Activated naive CD4-positive, alpha-beta T cell treated with anti-CD3 and anti-CD28 coated beads, Interleukin-2, amount 50 U/mL, for 16 hours (primary cell): Measurements from ENCODE around the gene DAB1.

Source experiments
- DNase-seq: peaks from one replicate; pipeline ENCODE4 v3.0.0-alpha.2; 2020

DAB1 gene

DNA sequence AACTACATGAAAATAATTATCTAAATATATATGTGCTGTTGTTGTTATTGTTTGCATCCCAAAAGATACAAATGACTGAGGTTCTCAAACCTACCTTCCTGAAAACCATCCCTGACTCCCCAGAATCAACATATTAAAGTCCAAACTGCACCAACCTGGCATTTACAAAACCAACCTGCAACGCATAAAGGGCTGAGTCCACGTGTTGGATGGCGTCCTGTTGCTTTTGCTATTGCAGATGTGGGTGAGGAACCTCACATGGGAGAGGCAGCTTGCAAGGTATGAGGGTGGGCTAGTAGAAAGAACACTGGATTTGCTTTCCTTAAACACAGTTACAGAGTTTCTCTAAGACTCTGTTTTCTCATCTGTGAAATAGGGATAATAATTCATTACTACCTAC lies 456.5 kb downstream of the DAB1 start:
- DNase-seq, result no peak

DNA sequence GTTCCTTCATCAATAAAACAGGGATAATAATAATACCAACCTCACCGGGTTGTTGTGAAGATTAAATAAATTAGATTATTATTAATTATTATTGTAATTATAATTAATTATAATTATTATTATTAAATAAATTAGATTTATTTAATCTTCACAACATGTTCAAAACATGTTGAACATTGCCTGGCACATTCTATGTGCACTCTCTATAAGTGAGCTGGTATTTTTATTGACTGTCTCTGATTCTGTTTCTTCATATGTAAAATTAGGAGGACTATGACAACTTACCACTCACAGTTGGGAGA lies 457.2 kb downstream of the DAB1 start:
- DNase-seq, result no peak

DNA sequence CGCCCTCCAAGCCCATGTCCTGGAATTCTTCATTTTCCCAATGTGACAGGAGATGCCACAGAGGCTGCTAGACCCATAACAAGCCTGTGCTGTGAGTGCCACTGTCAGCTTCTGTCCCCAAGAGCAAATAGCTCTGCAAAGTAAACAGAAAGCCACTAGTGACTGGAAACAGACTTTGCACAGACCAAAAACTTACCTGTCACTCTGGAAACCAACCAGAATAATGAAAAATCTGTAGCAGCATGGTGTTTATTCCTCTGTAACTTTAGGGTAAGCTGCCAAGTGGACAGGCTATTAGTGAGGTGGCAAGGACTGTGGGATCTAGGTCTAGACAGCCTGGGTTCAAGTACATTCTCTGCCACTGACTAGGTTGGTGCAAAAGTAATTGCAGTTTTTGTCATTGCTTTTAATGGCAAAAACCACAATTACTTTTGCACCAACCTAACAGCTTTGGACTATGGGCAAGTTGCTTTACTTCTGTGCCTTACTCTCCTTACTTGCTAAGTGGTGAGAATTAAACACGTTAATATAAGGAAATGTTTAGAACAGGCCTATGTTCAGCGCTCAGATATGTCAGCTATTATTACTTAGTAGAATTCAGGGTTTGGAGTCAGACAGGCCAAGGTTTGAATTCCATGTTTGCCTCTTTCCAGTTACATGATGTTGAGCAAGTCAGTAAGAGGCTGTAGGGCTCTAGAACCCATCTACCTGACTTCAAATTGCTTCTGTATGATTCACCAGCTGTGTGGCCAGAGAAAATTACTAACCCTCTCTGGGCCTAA lies 457.8 kb downstream of the DAB1 start, which contains the start of gene C8B:
C8B (minus strand) TSS at position 100 of the 782 bp plus-strand sequence; CDS start at position 33, 67 bp downstream.
- no peak for DNase-seq

DNA sequence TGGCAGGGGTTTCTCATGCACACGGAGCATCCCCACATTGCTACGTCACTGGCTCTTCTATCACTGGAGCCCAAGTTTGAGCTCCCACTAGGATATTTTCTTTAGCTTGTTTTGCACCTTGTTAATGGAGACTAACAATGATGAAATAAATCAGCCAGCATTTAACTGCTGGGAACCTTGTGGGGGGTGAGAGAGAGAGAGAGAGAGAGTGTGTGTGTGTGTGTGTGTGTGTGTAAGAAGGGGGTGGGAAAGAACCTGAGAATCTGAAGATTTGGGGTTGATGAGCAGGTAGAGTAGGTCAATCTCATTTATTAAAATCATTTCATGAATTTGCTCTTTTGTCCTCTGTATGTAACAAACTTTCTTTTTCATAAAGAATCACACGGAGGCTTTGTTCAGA lies 458.7 kb downstream of the DAB1 start:
- no peak for DNase-seq

GRCh38 chr1:56964349-56965017 lies 459.4 kb downstream of the DAB1 start:
- no peak for DNase-seq

DNA sequence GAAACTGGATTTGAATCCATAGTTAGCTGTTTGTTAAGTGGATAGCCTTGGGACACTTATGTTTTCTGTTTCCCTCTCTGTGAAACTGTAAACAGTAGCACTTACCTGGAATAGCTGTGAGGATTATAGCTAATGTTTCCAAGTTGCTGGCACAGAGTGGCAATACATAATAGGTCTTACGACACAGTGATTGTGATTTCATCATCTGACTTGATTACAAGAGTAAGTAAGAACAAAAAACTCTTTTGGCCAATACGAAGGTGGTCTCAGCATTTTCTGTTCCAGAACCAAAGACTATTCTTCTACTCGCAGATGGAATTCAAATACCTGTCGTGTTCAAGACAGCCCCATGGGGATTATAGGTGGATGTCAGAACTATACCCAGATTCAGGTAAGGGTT lies 460.2 kb downstream of the DAB1 start:
- no peak for DNase-seq

DNA sequence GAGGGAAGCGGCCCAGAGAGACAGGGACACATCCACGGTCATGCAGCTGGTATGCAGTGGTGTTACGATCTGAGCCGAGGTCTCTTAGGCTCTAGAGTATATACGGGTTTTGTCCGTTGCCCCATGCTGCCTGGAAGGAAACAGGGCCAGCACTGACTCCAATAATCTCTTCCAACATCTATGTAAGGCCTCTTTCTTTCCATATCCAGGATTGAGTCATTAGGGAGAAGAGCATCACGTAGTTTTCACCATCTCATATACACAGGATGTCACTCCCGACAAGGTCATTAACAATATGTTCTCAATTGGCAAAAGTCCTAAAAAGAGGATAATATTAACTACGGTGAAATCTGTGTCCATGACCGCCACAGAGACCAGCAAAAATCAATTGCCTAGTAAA lies 462.4 kb downstream of the DAB1 start:
- no peak for DNase-seq

DNA sequence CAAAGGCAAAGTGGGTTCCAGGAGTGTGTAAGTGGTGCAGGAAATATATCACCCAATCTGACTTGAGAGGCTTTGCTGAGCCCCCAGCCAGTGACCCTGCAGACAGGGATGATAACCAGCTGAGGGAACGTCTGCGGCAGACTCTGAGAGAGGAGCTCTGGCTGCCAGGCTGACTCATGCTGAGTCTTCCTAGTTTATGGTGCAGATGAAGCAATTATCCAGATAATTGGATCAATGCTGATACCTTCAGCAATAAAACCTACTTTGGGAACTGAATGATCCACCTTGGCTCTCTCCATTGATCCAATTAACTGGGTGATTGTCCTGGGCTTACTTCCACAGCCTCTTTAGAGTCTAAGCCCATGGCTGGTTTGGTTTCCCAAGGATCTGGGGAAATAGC lies 465.3 kb downstream of the DAB1 start:
- no peak for DNase-seq

- DNase-seq, result no peak
Observed at GRCh38 chr1:56957931-56958330, 465.9 kb downstream of the DAB1 start.

- no peak for DNase-seq
Observed at GRCh38 chr1:56954664-56955063, 469.2 kb downstream of the DAB1 start.

DNA sequence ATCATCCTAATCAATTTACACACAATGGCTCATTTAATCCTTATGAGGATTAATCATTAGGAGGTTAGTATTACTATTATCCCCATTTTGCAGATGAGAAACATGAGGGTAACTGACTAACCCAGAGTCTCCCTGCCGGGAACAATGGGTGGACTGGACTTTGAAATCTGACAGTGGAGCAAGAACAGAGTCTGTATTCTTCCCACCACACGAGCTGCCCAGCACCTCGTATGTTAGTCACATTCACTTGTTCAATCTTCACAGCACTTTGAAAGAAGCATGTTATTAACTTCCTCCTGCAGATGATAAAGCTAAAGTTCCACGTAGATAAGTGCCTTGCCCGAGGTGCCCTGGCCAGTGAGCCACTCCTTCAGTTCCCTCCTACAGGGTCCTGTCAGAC lies 470.5 kb downstream of the DAB1 start:
- DNase-seq, result no peak

- no peak for DNase-seq
Observed at GRCh38 chr1:56952501-56952900, 471.4 kb downstream of the DAB1 start.

- DNase-seq, result no peak
Observed at GRCh38 chr1:56948403-56949023, 475.3 kb downstream of the DAB1 start.
